Ureter (tissue), 1 donor: ENCODE data around the gene VPS52. TPM values are rescaled to one million over a fixed set of nuclear protein-coding genes. Genes with fewer than 3 reads are reported as not detected.

Experiments used
- DNase-seq: peaks from one replicate; pipeline ENCODE4 v3.0.0-alpha.2; 2020; ENCODE audit warnings: low spot score
- total RNA-seq: library from RNA; stranded (reverse); gene quantifications from one replicate; pipeline ENCODE4 v1.2.4, GENCODE V29; 2023
- donor health status: DM: yes; HTN: yes; CAD: no.

VPS52 gene
- total RNA-seq, 1 donor from 2014 or later = 80.8 TPM

- no peak for DNase-seq
These were observed 60.5 kb downstream of the VPS52 start for GRCh38 chr6:33211136-33211535.

GRCh38 chr6:33209856-33210255 is 61.8 kb downstream of the VPS52 start:
- DNase-seq = no peak

GRCh38 chr6:33208091-33208967 is 63.3 kb downstream of the VPS52 start, which contains the start of gene RING1:
RING1 (plus strand) TSS chr6:33208500; CDS start chr6:33208823, 323 bp downstream.
- peak; percentile 90 for DNase-seq

- DNase-seq = no peak
These were observed 64.1 kb downstream of the VPS52 start for GRCh38 chr6:33207552-33208090.

DNA sequence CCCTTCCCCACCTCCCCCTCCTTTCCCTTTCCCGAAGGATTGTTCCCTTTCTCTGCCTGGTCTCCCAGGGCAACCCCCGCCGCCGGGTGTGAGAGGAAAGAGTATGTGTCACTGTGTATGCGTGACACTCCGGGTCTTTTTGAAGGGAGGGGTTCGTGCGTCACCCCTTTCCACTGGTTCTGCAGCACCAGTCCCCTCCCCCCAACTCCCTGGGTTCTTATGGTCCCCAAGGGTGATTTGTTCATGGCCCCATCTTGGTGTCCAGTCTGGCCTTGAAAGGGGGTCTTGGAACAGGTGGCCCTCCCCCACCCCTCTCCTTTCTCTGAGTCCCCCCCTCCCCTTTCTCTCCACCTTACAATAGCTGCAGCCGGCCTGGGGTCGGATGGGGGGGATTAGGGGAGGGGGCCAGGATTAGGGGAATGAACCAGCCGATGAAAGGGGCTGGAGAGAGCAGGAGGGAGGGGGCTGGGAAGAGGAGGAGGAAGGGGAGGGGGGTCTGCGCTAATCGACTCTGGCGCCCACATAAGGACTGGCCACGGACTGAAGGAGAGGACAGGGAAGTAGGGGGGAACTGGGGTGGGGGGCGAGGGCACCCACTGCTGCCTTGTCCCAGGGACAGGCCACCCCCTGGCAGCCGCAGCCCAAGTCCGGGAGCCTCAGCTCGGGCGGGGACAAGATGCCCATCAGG is 64.7 kb downstream of the VPS52 start:
- no peak for DNase-seq

- DNase-seq = no peak
These were observed 65.4 kb downstream of the VPS52 start for GRCh38 chr6:33206027-33206863.

DNA sequence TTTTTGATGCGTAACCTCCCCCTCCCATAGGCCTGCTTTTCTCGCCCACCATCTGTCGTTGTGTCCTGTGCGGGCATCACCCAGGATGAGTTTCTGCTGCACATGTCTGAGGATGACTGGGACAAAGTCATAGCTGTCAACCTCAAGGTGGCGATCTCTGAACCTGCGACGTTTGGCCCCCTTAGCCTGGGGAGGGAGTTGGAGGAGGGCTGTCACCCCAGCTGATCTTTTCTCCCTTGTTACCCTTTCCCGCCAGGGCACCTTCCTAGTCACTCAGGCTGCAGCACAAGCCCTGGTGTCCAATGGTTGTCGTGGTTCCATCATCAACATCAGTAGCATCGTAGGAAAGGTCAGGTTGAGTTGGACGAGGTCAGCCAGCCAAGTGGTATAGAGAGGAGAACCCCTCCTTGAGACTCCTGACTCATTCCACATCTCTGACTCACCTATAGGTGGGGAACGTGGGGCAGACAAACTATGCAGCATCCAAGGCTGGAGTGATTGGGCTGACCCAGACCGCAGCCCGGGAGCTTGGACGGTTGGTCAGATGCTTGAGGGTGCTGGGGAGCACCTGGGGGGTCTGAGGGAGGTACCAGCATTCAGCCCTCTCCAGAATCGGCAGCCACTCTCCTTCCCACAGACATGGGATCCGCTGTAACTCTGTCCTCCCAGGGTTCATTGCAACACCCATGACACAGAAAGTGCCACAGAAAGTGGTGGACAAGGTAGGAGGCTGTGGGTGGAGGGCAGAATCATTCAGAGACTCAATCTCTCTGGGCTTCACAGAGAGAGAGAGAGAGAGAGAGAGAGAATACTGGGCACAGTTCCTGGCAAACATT is 66.3 kb downstream of the VPS52 start:
- no peak for DNase-seq

DNA sequence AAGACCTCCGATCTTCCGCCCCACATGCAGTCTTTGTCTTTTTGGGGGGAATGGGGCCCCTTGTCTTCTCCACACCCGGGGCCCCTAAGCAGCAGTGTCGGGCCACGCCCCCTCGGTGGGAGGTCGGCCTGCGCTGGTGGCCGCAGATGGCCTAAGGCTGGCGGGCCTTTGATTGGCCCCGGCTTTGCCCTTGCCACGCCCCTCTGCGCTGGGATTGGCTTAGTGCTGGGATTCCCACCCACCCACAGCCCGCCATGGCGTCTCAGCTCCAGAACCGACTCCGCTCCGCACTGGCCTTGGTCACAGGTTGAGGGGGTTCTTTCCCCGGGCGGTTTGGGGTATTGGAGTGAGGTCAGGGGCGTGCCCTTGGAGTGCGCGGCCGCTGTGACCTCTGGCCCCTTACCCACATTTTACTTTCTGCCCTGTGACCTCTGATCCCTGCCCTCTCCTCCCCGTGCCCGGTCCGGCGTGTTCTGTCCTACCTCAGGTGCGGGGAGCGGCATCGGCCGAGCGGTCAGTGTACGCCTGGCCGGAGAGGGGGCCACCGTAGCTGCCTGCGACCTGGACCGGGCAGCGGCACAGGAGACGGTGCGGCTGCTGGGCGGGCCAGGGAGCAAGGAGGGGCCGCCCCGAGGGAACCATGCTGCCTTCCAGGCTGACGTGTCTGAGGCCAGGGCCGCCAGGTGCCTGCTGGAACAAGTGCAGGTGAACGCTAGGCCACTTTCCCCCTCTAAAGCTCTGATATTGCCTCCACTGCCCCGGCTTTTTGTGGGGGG is 67.1 kb downstream of the VPS52 start, which contains the start of gene HSD17B8:
Gene HSD17B8 (plus strand): TSS at position 241 of the 776 bp plus-strand sequence. CDS start 14 bp downstream, at position 255.
- DNase-seq = peak; percentile 95

DNA sequence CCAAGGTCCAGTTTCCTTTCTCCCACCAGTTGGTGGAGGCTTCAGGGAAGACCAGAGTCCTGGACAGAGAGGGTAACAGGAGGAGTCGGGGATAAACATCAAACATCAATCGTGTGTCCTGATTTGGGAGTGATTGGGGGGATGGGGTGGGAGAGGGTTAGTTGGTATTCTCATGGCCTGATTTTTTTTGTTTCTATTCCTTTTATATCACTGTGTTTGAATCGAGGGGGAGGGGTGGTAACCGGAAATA is 67.6 kb downstream of the VPS52 start:
- DNase-seq = no peak

- no peak for DNase-seq
These were observed 68.1 kb downstream of the VPS52 start for GRCh38 chr6:33203443-33204164.

DNA sequence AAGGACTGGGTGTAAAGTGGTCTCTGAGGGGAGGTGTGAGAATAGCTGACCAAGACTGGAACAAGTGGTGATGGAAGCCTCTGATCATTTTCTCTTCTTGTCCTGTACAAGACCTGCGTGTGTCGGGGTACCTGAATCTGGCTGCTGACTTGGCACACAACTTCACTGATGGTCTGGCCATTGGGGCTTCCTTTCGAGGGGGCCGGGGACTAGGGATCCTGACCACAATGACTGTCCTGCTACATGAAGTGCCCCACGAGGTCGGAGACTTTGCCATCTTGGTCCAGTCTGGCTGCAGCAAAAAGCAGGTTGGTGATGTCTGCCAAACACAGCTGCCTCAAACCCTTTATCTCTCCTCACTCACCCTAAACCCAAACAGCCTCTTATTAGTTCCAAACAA is 68.9 kb downstream of the VPS52 start:
- DNase-seq = no peak

GRCh38 chr6:33201935-33202334 is 69.7 kb downstream of the VPS52 start:
- no peak for DNase-seq

- DNase-seq = no peak
These were observed 70.5 kb downstream of the VPS52 start for GRCh38 chr6:33201147-33201545.

Other genes starting within 250 kb of the VPS52 start
- 145 TPM for gene HLA-DPA1, start 198.2 kb downstream of the VPS52 start, total RNA-seq
- 82.5 TPM for gene HLA-DPB1, start 195.9 kb downstream of the VPS52 start, total RNA-seq
- 0.96 TPM for gene COL11A2, start 79.4 kb downstream of the VPS52 start, total RNA-seq
- 50.8 TPM for gene RXRB, start 71.2 kb downstream of the VPS52 start, total RNA-seq
- gene SLC39A7, start 71.0 kb downstream of the VPS52 start, total RNA-seq = 60.7 TPM
- gene HSD17B8, start 67.2 kb downstream of the VPS52 start, total RNA-seq = 28.6 TPM
- 50.6 TPM for gene RING1, start 63.4 kb downstream of the VPS52 start, total RNA-seq
- gene RPS18, start 199 bp upstream of the VPS52 start, total RNA-seq = 3,074 TPM
- gene B3GALT4, start 5.2 kb upstream of the VPS52 start, total RNA-seq = 20.2 TPM
- 53.8 TPM for gene WDR46, start 17.4 kb upstream of the VPS52 start, total RNA-seq
- gene PFDN6, start 17.7 kb upstream of the VPS52 start, total RNA-seq = 49.9 TPM
- 163 TPM for gene RGL2, start 27.1 kb upstream of the VPS52 start, total RNA-seq
- 132 TPM for gene TAPBP, start 42.2 kb upstream of the VPS52 start, total RNA-seq
- 24.2 TPM for gene ZBTB22, start 45.9 kb upstream of the VPS52 start, total RNA-seq
- 28.8 TPM for gene DAXX, start 51.1 kb upstream of the VPS52 start, total RNA-seq
- 1.0 TPM for gene KIFC1, start 119.9 kb upstream of the VPS52 start, total RNA-seq
- 58.8 TPM for gene PHF1, start 139.1 kb upstream of the VPS52 start, total RNA-seq
- 157 TPM for gene CUTA, start 146.2 kb upstream of the VPS52 start, total RNA-seq
- gene SYNGAP1, start 148.2 kb upstream of the VPS52 start, total RNA-seq = 32.6 TPM
- gene ZBTB9, start 182.7 kb upstream of the VPS52 start, total RNA-seq = 11.1 TPM